K562 (cell line): Measurements from ENCODE around the gene MYADML2. TPM values are rescaled to one million over a fixed set of nuclear protein-coding genes. Genes with fewer than 3 reads are reported as not detected.

ENCODE experiments used
- CBFA2T3 ChIP-seq: fragments of 450-650 bp; IDR thresholded peaks from 2 replicates; pipeline ENCODE4 v1.6.1; 2017
- CTBP1 ChIP-seq: fragments of 450-650 bp; IDR thresholded peaks from 2 replicates; pipeline ENCODE4 v1.6.1; 2016; ENCODE audit warnings: borderline replicate concordance
- GATA2 ChIP-seq: sonication (generic); formaldehyde crosslinking; IDR thresholded peaks from 2 replicates; pipeline ENCODE4 v1.4.0; 2020; ENCODE audit warnings: mild to moderate bottlenecking, missing genetic modification reagents
- MEIS2 ChIP-seq: fragments of 450-650 bp; IDR thresholded peaks from 2 replicates; pipeline ENCODE4 v1.6.1; 2014; ENCODE audit warnings: mild to moderate bottlenecking; ENCODE audit not compliant: partially characterized antibody
- MYC ChIP-seq, 2 experiments: fragments of 250-450 bp in 1 of 2; sonication (Bioruptor Pico) in 1 of 2; IDR thresholded peaks; 2 replicates each; pipeline versions ENCODE4 v1.5.1 to v1.6.1; 2012 to 2021; ENCODE audit warnings: low read depth in 2 of 2, borderline replicate concordance in 1 of 2, improper control_type of control experiment in 1 of 2, low read length in 1 of 2, mild to moderate bottlenecking in 1 of 2, moderate library complexity in 1 of 2
- REST ChIP-seq, 2 experiments: fragments of 450-650 bp; formaldehyde crosslinking in 1 of 2; IDR thresholded peaks; 2 replicates each; pipeline versions ENCODE4 v1.4.0 to v1.6.1; 2014 to 2020; ENCODE audit warnings: mild to moderate bottlenecking in 2 of 2, borderline replicate concordance in 1 of 2, low read depth in 1 of 2
- ZNF395 ChIP-seq: fragments of 200-800 bp; sonication (Bioruptor generic); IDR thresholded peaks from 2 replicates; pipeline ENCODE4 v1.6.1; 2017; ENCODE audit warnings: missing genetic modification characterization, missing compliant biosample characterization
- ZNF449 ChIP-seq: fragments of 250-450 bp; sonication (Bioruptor Pico); IDR thresholded peaks from 2 replicates; pipeline ENCODE4 v1.8.0; 2022; ENCODE audit warnings: moderate library complexity, mild to moderate bottlenecking, inconsistent platforms
- polyA plus RNA-seq, 8 experiments: library from polyadenylated mRNA; depleted of rRNA in 4 of 8; stranded (reverse) in 5 of 8; unstranded in 3 of 8; fragments of >200 nt; fragmentation: Nextera tagmentation in 2 of 8; fragmentation: Illumina TruSeq in 1 of 8; extraction: Ambion mirVana in 2 of 8; extraction: Trizol in 1 of 8; gene quantifications; 2 replicates each; pipeline versions ENCODE4 v1.2.1 to v1.2.3, GENCODE V29; 2011 to 2014; ENCODE audit warnings: inconsistent platforms in 1 of 8, missing spikeins in 1 of 8
- total RNA-seq, 7 experiments: library from RNA; depleted of rRNA in 6 of 7; stranded (reverse); fragments of >200 nt in 6 of 7; fragmentation: Illumina TruSeq in 2 of 7; extraction: Trizol in 2 of 7; gene quantifications; 2 replicates each; pipeline versions ENCODE4 v1.2.1 to v1.2.3, GENCODE V29; 2011 to 2021; ENCODE audit warnings: low replicate concordance in 1 of 7

The MYADML2 gene
- total and polyA plus RNA-seq, 9 of the 15 experiments (the other 6 are each of a cell fraction or from before 2014, with no cell fraction given) = not detected

- peak; percentile 13; the same call in 1 of the 2 replicates for TF ChIP-seq REST (IDR thresholded peaks at IDR 0.05; ENCODE audit: borderline replicate concordance)
- TF ChIP-seq REST (CRISPR knock-in tag; IDR thresholded peaks at IDR 0.05; ENCODE audit: low read depth) = no peak
- peak; percentile 87 for TF ChIP-seq MYC (IDR thresholded peaks at IDR 0.05; ENCODE audit: low read depth, low read length)
- TF ChIP-seq MYC (CRISPR knock-in tag; IDR thresholded peaks at IDR 0.05; ENCODE audit: borderline replicate concordance, low read depth) = peak; percentile 79; the same call in 1 of the 2 replicates
- TF ChIP-seq GATA2 (CRISPR knock-in tag) = peak; percentile 22; the same call in 1 of the 2 replicates
- TF ChIP-seq ZNF395 = peak; percentile 81
- 0 out of 2 replicates have a peak, but pooled peaks have one; percentile 6 for TF ChIP-seq CBFA2T3
- TF ChIP-seq CTBP1 = peak; percentile 50; the same call in 1 of the 2 replicates
- TF ChIP-seq ZNF449 (CRISPR knock-in tag) = 0 out of 2 replicates have a peak, but pooled peaks have one; percentile 40
- TF ChIP-seq MEIS2 = peak; percentile 7
Observed at GRCh38 chr17:81976332-81977210, 29.5 kb upstream of the MYADML2 start (continued).
